HG02642 (cell line): ENCODE data around the gene JARID2.

Source experiments
- ATAC-seq: cut with Tn5 transposase; IDR thresholded peaks from one replicate; pipeline ENCODE4 v1.9.1; 2021; ENCODE audit warnings: mild to moderate bottlenecking; ENCODE audit not compliant: unreplicated experiment, poor library complexity

The JARID2 gene

DNA sequence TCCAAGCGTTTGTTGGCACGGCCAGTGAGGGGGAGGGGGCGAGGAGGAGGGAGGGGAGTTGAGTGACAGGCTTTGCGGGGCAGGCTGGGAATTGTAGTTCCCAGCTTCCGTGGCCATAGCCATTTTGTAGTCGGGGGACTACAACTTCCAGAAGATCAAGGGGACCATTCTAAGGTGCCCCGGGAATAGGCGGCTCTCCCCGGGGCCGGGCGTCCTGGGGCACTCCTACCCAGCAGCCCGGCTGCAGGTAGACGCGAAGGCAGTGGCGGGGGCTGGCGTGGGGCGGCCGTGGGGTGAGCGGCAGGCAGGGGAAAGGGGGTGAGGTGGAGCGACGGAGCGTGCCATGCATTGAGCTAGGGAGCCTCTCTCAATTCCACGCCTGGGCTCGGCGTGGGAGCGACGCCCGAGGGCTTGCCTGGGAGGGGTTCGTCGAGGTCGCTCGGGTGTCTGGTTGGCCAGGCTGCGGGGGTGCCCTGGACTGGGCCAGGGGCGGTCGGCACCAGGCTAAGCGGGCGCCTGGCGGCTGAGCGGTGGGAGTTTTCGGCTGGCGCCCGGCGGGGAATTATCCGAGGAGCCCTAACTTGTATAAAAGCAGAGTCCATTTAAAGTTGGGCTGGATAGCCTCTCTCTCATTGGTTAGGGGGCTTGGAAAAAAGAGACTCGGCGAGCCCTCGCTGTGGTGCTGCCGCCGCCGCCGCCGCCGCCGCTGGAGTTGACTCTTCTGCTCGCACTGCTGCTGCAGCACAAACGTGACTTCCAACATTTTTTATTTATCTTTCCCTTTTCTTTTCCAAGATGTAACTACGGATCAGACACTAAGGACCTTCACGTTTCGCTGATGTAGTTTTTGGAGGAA is at the start of gene JARID2:
Gene JARID2 (plus strand): TSS at position 709 of the 856 bp plus-strand sequence. CDS start 471 bp downstream, outside the sequence.
- peak; percentile 58 for ATAC-seq

DNA sequence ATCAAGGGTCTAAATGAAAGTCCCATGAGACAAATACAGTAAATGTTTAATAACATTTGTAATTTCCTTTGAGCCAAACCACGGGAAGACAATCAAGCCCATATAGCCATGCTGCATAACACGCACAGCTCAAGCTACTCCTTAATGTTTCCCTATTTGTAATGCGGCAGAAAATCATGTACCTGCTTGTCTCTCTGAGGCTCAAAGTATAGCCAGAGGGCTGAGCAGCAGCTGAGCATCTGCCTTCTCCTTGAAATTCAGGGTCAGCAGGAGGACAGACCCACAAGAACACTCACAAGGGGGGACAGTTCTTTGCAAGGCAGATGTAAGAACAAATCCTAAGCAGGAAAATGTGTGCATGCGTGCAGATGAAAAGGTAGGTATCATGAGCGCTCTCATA is 45.8 kb upstream of the JARID2 start:
- no peak for ATAC-seq

DNA sequence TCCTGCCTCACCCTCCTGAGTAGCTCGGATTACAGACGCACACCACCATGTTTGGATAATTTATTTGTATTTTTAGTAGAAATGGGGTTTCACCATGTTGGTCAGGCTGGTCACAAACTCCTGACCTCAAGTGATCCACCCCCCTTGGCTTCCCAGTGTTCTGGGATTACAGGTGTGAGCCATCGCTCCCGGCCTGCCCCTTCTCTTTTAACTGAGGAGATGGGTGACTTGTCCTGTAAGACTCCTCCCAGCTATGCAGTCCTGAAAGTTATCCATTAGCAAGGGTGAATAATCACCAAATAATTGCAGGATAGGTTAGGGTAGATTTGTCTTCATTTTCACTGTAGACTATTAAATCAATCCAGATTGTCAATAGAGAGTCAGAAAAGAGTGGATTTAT is 40.5 kb upstream of the JARID2 start:
- ATAC-seq, result no peak

DNA sequence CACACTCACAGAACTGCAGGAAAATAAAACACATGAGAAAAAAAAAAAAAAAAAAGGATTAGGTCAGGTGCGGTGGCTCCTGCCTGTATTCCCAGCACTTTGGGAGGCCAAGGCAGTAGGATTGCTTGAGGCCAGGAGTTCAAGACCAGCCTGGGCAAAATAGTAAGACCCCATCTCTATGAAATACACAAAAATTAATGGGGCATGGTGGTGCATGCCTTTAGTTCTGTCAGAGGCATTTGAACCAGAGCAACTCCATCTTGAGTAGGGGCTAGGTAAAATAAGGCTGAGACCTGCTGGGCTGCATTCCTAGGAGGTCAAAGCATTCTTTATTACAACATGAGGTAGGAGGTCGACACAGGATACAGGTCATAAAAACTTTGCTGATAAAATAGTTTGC is 39.0 kb upstream of the JARID2 start:
- no peak for ATAC-seq

DNA sequence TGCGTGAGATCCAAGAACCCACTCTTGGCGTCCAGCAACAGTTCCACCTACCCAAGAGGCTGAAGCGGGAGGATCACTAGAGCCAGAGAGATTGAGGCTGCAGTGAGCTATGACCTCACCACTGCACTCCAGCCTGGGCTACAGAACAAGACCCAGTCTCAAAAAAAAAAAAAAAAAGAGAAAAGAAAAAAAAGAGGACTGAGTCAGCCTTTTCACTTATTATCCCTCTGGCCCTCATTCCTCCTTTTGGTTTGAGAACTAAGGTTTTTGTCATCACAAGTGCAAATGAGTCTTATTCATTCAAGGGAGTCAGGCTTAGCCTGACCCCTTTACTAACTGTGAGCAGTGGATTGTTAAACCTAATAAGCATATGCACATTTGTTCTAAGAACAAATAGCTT is 37.9 kb upstream of the JARID2 start:
- no peak for ATAC-seq

DNA sequence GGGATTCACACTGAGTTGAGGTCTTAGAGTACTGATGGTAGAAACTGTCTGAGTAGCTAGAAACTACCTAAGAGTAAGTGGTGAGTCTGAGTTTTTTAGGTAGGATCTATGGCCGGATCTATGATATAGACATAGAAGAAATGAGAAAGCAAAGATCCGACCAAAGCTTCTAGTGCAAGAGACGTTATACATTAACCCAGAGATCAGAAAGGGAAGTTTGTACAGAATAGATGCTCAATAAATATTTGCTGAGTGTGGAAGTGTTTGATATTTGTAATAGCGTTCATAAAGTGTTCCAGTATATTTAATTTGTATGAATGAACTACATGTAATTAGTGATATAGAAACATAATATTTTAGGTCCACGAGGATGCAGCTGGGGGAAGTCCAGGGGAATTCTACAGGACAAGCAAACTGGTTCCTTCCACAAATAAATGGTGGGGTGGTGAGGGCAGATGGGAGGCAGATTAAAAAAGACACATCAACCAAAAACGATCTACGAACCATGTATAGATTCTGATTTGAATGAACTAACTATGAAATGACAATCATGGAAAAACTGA is 31.9 kb upstream of the JARID2 start:
- ATAC-seq, result no peak

DNA sequence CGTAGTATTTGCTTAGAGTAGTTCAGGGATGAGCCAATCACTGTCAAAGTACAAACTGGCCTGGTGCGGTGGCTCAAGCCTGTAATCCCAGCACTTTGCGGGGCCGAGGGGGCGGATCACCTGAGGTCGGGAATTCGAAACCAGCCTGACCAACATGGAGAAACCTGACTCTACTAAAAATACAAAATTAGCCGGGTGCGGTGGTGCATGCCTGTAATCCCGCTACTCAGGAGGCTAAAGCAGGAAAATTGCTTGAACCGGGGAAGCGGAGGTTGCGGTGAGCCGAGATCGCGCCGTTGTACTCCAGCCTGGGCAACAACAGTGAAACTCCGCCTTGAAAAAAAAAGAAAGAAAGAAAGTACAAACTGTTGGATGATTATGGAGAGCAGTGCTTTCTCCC is 27.5 kb upstream of the JARID2 start:
- no peak for ATAC-seq

DNA sequence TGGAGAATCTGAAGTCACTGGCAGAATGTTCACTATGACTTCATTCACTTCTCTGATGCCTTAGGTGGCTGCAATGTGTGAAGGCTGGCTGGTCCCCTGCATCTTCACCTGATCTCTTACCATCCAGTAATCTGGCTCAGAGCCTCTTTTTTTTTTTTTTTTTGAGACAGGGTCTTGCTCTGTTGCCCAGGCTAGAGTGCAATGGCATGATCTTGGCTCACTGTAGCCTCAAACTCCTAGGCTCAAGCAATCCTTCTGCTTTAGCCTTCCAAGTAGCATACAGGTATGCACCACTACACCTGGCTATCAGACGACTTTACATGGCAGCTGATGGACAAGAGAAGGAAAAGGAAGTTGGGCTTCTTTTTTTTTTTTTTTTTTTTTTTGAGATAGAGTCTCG is 25.8 kb upstream of the JARID2 start:
- no peak for ATAC-seq

DNA sequence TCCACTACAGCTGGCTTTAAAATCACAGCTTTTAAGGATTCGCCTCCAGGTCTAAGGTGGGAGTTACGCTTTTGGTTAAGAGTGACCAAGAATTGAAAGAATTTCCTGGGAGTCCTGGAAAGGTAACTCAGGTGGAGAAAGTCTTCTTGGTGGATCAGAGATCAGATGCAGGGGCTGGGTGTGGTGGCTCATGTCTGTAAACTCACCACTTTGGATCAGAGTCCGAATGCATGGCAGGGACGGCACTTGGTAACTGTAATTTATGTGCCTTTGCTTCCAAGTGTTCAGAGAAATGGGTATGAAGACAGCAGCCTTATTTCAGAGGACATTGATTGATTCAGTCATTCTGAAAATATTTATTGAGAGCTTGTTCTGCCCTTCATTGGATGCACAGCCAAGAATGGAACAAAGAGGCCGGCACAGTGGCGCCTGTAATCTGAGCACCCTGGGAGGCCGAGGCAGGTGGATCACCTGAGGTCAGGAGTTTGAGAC is 18.0 kb upstream of the JARID2 start:
- no peak for ATAC-seq

DNA sequence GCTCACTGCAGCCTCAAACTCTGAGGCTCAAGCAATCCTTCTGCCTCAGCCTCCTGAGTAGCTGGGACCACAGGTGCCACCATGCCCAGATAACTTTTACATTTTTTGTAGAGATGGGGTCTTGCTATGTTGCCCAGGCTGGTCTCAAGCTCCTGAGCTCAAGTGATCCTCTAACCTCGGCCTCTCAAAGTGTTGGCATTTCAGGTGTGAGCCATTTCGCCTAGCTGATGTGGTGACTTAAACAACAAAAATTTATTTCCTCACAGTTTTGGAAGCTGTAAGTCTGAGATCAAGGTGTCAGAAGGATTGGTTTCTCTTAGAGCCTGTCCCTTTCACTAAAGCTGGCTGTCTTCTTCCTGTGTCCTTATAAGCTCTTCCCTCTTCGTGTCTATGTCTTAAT is 15.0 kb upstream of the JARID2 start:
- ATAC-seq, result no peak

DNA sequence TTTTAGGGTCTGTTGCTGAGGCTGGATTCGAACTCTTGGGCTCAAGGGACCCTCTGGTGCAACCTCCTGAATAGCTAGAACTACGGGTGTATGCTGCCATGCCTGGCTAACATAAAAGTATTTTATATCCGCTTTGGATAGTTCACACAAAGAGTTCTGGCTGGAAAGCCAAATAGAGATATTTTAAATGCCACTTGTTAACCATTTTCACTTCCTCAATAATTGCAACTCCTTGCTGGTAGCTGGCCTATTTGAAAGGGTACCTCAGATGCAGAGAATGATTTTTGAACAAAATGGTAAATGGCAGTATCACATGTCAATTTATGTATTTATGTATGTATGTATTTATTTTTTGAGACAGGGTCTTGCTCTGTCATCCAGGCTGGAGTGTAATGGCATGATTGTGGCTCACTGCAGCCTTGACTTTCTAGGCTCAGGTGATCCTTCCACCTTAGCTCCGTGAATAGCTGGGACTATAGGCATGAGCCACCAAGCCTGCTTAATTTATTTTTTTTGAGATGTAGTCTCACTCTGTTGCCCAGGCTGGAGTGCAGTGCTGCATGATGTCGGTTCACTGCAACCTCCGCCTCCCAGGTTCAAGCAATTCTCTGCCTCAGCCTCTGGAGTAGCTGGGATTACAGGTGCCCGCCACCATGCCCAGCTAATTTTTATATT is 12.9 kb upstream of the JARID2 start:
- no peak for ATAC-seq

DNA sequence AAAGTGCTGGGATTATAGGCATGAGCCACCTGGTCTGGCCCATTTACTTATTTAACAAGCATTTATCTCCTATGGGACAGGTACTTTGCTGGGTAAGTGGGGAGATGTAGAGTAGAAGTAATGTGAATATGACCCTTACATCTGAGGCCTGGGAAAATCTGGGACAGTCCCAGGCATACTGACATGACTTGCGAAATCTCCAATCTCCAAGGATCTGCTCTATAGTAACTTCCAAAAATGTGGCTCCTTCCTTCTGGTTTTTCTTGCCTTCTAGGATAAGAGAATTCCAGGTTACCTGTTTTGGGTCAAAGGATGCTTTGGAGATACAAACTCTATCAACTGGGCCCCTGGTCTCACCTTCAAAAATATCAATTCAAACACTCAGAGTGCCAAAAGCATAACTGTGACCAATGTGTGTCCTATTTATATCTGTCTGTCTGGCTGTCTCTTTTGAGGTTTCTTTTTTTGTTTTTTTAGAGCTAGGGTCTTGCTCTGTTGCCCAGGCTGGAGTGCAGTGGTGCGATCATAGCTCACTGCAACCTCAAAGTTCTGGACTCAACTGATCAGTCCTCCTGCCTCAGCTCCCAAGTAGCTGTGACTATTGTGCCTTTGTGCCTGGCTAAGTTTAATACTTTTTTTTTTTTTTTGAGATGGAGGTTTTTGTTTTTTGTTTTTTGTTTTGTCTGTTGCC is 11.7 kb upstream of the JARID2 start:
- ATAC-seq, result no peak

DNA sequence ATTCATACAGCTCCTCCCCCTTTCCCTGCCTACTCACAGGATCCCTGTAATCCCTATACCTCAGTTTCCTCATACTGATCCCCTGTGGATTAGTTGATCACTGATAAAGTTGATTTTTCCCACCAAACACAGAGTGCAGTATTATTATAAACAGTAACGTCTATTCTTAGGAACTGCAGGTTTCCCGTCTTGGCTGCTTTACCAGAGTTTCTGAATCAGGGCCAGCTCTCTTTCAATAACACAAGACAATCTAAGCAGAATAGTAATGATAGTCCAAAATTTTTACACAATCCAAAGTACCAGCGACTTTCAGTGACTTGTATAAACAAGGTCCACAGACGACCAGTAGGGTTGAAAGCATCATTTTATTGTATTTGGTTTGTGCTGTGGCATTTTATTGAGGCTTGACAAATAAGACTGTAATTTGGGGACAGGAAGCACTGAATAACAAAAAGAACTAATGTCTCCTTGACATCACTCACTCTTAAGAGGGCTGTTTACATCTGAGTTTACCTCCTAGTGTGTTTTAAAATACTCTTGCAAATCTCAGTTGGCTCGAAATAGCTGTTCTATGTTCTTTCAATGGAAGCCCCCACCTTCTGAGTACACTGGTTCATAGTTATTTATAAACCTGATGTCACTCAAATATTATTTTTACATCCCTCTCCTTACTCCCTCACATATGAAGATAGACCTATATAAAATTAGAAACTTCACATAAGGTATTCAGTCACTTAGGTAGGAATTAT is 6.1 kb upstream of the JARID2 start:
- ATAC-seq, result no peak

DNA sequence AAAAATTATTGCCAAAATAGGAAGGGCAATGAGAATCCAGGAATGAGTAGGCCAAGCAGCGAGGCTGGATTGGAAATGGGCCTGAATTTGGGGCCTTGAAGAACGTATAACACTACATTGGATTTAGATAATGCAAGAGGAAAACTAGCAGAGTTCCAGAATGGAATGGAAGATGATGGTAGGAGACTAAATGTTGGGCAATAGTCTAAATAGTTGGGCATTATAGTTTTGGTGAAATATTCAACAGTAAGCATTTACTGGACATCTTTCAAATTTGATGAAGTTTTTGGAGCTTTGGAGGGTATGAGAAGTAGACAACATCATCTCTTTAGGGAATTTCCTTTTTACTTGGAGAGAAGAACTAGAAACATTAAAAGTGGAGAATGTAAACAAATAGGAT is 3.4 kb upstream of the JARID2 start:
- no peak for ATAC-seq

DNA sequence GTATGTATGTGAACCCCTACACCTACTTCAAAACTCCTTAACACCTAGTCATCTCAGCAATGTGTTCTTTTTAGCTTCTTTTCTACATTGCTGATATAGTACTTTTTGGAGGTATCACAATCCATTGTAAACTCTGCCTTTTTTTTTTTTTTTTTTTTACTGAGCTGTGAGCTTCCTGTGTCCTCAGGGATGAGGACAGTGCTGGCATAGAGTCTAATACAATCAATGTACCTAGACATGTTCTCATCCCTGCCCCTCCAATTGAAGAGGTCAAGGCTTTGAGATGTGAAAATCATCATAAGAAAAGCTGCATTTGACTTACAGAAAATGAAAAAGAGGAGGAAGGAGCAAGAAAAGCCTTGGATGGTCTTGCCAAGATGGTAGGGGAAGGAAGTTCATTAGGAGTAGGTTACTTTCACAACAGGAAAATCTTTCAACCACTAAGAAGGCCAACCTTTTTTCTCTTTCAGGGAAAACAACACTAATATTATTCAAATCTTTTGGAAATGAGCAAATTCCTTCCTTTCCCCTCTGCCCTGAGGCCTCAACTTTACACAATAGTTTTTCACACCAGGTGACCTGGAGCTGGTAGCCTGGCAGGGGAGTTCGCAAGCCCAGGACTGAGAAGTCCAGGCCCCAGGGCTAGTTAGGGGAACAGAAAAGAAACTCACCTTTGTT is 2.8 kb upstream of the JARID2 start:
- ATAC-seq, result no peak

DNA sequence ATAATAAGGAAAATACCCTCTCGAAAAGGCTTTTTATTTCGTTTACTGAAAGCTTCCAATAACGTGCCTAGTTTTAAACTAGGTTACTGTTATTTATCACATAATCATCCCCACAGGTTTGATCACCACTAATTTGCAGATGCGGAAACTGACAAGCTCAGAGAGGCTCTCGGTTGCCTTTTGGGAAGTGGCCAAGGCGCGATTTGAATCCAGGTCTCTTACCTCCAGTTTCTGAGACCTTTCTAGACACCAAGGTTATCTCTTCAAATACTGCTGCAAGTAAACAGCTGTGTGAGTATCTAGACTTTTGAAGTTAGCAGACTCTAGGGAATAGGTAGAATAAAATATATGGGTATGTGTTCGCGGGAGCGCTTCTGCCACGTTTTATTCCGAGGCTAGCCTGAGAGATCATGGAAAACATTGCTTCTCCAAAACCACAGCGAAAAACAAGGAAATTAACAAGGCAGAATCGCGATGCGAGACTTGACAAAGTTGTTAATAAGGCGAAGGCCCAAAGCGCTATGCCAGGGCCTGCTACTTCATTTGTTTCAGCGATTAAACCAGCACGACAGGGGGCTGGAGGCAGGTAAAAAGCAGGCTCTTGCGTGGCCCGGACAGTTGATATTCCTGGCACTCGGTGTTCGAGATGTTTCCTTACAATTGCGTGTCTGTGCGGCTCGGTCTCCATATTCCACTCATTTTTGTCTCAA is 1.8 kb upstream of the JARID2 start:
- no peak for ATAC-seq

DNA sequence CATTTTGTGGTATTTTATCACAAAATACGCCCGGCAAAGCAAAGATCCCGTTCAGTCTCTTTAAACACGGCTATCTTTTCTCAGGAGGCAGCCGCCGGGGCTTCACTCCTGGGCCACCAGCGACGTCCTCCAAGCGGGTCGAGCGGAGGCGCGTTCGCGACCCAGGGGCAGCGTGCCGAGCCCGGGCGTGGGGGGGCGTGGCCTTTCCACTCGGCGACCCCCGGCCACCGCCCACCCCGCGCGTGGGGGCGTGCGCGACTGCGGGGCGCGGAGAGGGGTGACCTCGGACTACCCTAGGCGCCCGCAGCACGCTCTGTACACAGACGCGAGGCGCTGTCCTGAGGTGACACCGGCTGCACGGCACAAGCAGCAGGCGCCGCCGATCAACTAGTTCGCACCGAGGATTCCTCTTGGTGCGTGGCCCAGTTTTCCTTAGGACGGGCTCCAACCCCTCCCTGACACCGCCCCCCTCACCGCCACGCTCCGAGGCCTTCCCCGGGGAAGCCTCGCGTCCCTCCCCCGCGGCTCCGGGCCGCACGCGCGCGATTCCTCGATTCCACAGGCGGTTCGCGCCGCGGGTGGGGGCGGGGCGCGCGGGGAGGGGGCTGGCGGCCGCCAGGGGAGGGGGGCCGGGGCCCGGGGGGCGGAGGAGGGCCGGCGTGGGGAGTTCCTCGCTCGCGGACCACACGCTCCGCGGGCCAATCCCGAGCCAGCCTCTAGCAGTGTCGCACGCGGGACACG is 1.1 kb upstream of the JARID2 start:
- ATAC-seq, result peak; percentile 13

DNA sequence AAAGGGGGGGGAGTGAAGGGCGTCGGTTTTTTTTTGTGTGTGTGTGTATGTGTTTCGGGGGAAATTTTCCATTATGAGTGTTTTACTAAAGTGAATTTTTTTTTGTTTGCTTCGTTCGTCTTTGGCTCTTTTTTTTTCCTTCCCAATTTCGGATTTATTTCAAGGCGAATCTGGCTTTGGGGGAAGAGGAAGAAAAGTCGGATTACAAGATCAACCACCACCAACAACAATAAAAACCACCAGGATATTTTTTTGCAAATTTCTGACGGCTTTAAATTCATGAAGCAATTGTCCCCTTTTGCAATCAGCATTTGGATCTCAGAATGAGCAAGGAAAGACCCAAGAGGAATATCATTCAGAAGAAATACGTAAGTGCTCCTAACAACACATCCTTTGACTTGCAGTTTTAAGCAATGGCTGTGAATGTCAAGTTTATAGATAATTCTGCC is 372 bp downstream of the JARID2 start:
- no peak for ATAC-seq
